Gastroesophageal sphincter (tissue), 3 donors: ENCODE measurements around the gene CTSF.

ENCODE experiments used
- EP300 ChIP-seq: sonication (generic); formaldehyde crosslinking; IDR thresholded peaks from one replicate; pipeline ENCODE4 v1.6.1; 2017; ENCODE audit warnings: antibody characterized with exemption, mild to moderate bottlenecking
- POLR2A ChIP-seq, 2 donors: fragments of 450-650 bp; IDR thresholded peaks; one replicate each; pipeline ENCODE4 v1.6.1; 2017; ENCODE audit warnings: antibody characterized with exemption in 2 of 2, mild to moderate bottlenecking in 2 of 2, moderate library complexity in 1 of 2
- POLR2AphosphoS5 ChIP-seq: sonication (generic); formaldehyde crosslinking; IDR thresholded peaks from one replicate; pipeline ENCODE4 v1.6.1; 2017; ENCODE audit warnings: antibody characterized with exemption
- TF ChIP-seq, protein P1 (sequence below), 4 experiments: fragments of 200-600 bp in 2 of 4; fragments of 450-650 bp in 2 of 4; sonication (generic) in 1 of 4; IDR thresholded peaks; one replicate each; pipeline ENCODE4 v1.5.1; 2017 to 2019; ENCODE audit warnings: antibody characterized with exemption in 4 of 4, mild to moderate bottlenecking in 2 of 4, moderate library complexity in 2 of 4

DNA sequence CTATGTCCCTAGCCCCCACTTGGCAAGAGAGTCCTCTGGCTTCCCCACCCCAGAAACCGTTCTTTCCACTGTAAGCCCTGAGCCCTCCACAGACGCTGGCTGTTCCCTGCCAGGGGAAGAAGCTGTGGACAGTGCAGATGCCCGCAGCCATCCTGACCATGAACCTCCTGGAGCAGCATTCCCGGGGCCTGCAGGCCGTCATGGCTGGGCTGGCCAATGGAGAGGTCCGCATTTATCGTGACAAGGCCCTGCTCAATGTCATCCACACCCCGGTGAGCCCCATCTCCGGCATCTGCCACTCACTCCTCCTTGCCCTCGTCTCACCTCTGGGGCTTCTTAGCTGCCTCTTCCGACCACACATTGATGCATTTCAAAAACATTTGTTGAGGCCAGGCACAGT, 44.8 kb downstream of the CTSF start:
- TF ChIP-seq, protein P1, sequence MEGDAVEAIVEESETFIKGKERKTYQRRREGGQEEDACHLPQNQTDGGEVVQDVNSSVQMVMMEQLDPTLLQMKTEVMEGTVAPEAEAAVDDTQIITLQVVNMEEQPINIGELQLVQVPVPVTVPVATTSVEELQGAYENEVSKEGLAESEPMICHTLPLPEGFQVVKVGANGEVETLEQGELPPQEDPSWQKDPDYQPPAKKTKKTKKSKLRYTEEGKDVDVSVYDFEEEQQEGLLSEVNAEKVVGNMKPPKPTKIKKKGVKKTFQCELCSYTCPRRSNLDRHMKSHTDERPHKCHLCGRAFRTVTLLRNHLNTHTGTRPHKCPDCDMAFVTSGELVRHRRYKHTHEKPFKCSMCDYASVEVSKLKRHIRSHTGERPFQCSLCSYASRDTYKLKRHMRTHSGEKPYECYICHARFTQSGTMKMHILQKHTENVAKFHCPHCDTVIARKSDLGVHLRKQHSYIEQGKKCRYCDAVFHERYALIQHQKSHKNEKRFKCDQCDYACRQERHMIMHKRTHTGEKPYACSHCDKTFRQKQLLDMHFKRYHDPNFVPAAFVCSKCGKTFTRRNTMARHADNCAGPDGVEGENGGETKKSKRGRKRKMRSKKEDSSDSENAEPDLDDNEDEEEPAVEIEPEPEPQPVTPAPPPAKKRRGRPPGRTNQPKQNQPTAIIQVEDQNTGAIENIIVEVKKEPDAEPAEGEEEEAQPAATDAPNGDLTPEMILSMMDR (IDR thresholded peaks at IDR 0.05): no peak
- no peak for TF ChIP-seq POLR2A (IDR thresholded peaks at IDR 0.05)
- TF ChIP-seq POLR2AphosphoS5: no peak
- no peak for TF ChIP-seq EP300
